GM19372 (cell line): ENCODE results near the gene PREX1.
"Not testable (repeated sequence)": the region's sequence is repeated elsewhere in the genome, so short reads cannot be mapped to it uniquely, and the experiment has no call there.

Experiments used
- ATAC-seq: cut with Tn5 transposase; IDR thresholded peaks from one replicate; pipeline ENCODE4 v1.9.1; 2021; ENCODE audit warnings: mild to moderate bottlenecking, low read depth, moderate library complexity; ENCODE audit not compliant: unreplicated experiment

Gene PREX1

DNA sequence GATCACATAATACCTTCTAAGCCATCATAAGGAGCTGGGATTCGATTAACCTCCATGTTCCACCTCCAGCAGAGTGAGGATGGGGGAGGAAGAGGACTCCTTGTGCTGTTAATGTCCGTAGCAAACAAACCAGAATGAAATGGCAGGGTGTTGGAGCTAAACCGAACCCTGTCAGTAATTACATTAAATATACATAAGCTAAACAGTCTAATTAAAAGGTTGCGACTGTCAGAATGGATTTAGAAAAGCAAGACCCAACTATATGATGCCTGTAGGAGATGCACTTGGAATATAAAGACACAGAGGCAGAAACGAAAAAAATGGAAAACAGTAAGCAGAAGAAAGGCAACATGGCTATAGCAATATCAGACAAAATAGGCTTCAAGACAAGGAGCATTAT lies 13.2 kb downstream of the PREX1 start:
- ATAC-seq = no peak

DNA sequence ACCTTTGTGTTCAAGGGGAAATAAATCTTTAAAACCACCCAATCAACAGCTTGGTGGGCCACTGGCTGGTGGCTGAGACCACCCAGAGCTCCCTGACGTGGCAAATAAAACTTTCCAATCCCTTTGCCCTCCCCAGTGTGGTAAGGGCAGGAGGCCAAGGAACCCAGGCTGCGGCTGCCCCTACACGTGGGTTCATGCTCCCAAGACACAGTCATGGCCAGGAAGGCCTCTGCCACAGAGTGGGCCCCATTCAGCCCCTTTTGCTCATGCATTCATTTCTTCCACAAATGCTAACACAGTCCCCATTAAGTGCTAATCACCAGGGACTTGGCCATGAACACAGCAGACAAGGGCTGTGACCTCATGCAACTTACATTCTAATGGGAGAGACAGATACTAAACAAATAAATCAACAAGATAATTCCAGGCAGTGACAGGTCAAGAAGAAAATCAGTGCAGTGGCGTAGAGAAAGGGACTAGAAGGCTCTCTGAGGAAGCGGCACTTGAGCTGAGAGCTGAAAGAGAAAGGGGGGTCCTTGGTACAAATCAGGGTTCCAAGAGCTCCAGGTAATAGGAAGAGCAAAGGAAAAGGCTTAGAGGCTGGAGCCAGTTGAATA lies 13.8 kb downstream of the PREX1 start:
- no peak for ATAC-seq

DNA sequence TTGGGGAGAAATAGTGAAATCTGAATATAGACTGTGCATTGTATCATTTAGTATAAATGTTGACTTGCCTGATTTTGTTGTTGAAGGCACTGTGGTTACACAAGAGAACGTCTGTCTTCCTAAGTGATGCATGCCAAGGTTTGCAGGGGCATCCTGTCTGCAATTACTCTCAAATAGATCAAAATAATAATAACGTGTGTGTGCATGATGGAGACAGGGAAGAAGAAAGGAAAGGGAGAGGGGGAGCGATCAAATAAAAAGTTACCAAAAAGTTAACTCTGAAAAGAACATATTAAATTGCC lies 14.4 kb downstream of the PREX1 start:
- ATAC-seq = no peak

DNA sequence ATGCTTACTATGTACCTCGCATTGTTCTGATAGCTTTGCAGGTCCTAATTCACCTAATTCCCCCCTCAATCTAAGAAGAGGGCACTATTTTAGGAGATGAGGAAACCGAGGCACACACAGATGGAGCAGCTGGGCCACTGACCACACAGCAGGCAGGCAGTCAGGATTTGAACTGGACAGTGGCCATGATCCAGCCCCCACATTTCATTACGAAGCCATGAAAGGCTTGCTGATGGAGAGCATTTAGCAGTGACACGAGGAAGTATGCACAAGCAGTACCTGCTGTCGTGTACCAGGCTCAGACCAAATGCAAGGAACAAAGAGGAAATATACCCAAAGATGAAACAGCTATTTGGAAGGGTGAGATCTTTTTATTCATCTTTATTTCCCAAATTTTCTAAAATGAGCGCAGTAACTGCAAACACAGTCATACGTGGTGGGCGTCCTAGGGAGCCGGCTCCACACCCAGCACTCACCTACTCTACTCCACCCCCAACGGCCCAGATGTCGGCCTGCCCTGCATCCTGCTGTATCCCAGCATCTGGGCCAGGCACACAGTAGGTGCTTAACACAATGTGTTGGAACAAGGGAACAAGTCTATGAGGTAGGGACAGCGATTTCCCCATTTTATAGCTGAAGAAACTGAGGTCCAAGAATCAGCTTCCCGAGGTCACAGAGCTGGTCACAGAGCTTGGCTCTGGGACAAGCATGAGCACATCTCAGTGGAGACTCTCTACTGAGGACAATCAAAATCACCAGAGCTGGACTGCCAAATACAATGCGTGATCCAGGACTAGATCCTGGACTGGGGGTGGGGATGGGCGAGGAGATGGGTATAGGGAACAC lies 15.0 kb downstream of the PREX1 start:
- no peak for ATAC-seq

DNA sequence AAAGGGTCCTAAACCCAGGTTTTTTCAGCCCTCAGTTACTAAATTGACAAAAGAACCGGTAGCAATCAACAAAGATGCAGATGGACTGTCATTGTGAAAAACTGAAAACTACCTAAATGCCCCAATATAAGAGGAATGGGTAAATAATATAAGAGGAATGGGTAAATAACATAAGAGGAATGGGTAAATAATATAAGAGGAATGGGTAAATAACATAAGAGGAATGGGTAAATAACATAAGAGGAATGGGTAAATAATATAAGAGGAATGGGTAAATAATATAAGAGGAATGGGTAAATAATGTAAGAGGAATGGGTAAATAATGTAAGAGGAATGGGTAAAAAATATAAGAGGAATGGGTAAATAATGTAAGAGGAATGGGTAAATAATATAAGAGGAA lies 15.7 kb downstream of the PREX1 start:
- ATAC-seq = not testable (repeated sequence)

DNA sequence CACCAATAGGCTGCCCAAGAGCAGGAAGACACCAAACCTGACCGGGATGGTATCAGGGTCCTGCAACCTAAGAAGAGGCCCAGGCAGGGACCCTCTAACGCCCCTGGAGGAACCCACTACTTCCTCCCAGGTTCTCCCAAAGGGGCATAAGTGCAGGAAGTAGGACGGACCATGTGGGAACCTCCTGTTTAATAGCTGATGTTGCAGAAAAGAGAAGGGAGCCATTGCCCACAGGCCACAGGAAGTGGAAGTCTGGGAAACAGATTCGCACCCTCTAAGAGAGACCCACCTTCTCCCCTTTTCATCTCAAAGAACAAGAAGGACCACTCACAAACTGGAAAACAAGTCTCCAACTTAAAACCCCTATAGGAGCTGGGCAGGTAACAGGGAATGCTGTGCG lies 18.1 kb downstream of the PREX1 start:
- no peak for ATAC-seq

DNA sequence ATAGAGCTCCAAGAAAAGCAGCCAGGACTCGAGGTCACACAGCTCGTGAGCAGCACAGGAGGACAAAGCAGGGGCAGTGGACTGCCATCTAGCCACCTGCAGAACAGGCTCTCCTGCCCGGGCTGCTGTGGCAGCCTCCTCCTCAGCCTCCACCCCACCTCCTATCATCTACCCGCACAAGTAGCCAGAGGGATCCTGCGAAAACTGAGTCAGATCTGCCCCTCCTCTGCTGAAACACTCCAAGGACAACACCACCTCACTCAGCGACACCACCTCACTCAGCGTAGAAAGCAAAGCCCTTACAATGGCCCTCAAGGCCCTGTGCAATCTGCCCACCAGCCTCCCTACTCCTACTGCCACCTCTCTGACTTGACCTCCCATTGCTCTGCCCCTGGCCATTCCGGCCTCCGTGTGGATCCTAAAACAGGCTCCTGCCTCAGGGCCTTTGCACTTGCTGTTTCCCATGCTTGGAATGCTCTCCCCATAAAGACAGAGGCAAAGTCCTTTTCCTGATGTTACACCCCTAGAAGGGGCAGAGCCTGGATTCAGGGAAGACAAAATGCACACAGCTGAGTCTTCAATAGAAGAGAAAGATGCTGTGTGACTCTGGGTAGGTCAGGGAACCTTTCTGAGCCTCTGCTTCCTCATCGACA lies 19.3 kb downstream of the PREX1 start:
- ATAC-seq = no peak

DNA sequence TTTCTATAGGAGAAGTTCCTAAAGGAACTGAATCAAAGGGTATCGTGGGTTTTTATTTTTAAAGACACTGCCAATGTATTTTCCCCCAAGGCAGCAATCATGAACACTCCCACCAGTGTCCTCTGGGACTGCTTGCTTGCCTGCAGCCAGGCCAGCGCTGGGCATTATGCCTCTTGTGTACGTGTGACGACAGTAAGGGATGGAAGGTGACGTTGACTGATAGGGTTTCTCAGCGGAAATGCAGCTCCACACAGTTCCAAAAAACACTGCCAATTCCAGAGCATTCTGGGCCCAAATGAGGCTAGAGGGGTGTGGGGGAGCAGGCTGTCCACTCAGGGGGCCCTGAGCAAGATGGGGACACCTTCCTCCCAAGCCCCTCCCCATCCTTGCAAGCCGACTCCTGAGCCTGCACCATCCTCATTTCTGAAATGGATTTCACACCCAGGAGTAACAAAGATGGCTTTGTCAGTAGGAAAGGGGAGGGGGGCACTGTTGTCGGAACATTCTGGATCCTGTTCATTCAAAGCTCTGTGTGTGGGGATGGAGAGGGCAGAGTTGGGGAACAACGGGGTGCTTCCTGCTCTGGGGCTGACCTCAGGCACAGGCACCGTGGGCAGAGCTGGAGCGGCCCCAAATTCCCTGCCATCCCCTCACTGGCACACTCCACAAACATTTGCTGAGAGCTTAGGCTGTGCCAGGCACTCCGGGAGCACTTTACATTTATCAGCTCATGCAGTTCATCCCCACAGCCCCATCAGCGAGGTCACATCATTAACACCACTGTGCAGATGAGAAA lies 20.0 kb downstream of the PREX1 start:
- no peak for ATAC-seq

DNA sequence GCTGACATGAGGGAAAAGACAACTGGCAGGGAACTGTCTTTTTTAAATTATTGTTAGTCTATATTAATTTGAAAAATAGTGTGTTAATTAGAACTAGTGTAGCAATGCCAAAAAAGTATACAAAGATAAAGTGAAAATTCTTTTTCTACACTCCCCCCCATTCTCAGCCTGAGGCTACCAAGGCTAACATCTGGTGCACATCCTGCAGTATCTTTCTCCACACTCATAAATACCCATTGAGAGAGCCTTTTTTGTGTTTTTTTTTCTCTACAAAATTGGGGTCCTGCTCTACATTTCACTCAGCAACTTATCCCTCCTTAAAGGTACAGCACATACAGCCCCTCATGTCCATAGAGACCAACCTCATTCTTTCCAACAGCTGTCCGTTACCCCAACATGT lies 20.7 kb downstream of the PREX1 start:
- ATAC-seq = no peak

DNA sequence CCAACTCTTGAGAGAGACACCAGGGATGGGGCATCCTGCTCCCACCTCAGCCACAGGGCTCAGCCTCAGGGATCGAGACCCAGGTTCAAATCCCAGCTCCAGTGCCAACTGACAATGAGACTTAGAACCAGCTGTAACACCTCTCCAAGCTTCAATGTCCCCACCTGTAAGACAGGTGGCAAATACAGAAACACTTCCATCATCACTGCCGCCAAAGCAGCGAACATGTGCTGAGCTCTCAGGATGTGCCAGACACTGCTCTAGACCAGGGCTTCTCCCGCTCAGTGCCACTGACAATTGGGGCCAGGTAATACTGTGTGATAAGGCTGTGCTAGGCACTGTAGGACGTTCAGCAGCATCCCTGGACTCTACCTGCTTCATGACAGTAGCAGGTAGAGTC lies 22.1 kb downstream of the PREX1 start:
- ATAC-seq = no peak

DNA sequence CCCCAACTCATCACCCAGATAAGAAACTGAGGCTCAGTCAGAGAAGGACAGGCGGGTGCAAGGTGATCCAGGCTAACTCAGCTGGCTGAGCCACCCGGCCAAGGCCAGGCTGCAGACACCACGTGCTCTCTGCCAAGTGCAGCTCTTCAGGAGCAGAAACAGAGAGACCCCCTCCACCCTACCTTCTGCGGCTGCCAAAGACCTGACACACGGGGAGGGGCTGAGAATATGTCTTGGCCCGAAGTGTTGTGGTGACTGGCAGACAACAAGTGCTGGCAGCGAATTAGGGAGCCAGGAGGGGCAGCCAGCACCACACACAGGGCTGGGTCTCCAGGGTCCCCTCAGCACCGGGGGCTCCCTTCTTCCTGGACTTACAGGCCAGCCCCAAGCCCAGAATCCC lies 22.5 kb downstream of the PREX1 start:
- ATAC-seq = no peak

DNA sequence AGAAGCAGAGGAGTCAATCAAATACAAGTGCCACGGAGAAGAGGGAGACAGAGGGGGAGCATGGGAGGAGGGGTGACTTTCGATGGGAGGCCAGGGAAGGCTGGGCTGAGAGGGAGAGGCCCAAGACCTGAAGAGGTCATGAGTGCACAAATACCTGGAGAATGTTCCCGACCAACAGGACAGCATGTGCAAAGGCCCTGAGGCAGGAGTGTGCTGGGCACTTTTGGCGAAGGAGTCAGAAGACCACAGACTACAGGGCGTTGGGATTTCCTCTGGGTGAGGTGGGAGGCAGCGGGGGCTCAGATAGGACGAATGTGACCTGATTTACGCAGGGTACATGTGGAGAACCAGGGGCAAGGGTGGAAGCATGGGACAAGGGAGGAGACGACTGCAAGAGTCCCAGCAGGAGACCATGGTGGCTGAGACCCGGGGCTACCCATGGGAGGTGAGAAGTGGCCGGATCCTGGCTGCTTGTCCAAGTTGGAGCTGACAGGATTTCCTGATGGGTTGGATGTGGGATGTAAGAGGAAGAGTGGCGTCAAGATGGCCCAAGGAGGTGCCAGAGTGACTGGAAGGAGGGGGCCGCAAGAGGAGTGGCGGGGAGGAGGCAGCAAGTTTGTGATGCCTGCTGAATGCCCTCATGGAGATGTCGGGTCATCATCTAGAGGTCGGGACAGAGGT lies 23.4 kb downstream of the PREX1 start:
- no peak for ATAC-seq

DNA sequence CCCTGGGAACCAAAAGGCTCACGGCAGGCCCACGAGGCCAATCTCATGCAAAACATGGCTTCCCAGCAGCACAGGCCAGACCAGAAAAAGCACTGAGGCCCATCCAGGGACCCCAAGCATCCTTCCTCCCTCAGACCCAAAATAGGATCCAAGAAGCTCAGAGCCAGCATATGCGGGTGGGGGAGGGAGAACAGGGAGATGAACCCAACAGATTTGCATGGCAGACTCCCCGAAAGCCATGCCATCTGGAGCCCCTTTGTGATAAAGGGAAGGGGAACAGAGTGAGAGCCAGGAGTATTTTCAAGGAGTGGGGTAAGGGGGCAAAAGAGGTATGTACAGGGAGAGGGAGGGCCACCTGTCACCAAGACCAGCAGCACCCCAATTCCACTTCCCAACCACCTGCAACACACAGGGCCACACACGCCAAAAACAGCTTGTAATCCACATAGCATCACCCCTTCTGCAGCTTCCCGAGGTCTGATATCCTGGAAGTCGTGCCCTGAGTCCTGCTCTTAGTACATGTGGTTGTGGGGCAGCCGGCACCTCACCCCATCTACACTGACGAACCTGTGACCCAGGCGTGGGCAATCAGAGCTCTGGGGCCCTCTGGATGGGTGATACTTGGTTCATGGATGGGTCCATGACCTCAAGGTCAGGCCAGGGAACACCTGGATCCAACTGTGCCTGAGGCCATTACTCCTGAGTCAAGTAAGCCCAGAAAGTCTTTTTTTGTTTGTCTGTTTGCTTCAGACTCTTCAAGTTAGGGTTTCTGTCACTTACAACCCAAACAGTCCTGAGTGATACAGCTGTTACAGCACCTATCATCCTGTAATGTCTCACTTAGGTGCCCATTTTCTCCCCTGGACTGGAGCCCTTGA lies 24.4 kb downstream of the PREX1 start:
- no peak for ATAC-seq

DNA sequence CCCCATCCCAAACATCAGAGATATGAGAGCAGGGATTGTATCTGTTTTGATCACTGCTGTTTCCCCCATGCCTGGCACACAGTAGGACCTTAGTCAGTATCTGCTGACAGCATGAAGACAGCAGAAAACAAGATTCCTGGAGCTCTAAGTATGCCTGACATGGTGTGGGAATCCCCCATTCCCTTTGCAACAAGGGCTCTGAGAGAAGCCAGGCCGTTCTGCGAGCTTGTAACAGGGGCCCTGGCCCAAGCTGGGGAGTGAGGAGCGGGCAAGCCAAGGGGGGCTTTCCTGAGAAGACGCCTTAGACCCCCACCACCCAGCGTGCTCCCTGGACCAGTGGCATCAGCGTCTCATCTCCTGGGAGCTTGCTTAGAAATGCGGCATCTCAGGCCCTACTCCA lies 25.2 kb downstream of the PREX1 start:
- no peak for ATAC-seq

DNA sequence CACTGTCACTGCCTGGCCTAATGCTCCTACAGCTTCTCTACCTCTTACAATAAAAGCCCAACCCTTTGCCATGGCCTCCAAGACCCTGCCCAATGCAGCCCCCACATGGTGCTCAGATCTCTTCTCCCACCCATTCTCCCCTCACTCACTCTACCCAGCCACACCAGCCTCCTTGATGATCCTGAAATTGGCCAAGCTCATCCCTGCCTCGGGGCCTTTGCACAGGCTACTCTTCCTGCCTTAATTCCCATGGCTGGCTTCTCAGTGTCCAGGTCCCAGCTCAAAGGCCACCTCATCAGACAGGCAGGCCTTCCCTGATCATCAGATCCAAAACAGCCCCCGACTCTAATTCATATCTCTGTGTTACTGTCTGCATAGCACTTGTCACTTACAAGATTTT lies 25.6 kb downstream of the PREX1 start:
- ATAC-seq = no peak

DNA sequence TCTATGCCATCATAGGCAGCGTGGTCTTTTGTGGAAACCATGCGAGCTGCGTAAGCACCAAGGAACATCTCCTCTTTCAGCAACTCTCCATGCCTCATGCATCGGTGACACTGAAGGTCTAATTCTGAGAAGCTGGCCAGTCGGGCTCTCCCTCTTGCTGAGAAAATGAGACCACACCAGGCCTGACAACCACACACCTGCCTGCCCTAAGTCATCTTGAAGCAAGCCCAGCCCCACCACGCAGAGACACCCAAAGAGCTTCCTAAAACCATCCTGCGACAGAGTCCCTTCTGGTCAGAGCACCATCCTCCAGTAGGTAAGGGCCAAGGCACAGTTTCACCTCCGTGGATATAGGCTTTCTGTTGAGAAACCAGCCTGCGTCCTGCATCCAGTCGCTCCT lies 26.6 kb downstream of the PREX1 start:
- no peak for ATAC-seq

DNA sequence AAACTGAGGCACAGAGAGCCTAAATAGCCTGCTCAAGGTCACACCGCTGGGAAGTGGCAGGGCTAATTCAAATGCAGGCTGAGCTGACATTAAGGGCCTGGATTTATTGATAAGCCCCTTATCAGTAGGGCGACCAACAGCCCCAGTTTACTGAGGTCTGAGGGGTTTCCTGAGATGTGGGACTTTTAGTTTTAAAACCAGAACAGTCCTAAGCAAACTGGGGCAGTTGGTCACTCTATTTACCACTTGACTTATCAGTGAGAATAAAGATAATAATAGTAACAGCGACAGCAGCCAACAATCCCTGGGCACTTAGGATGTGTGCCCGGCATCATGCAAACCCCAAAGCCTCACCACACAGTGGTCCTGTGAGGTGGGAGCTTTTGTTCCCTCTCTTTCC lies 27.6 kb downstream of the PREX1 start:
- ATAC-seq = no peak

DNA sequence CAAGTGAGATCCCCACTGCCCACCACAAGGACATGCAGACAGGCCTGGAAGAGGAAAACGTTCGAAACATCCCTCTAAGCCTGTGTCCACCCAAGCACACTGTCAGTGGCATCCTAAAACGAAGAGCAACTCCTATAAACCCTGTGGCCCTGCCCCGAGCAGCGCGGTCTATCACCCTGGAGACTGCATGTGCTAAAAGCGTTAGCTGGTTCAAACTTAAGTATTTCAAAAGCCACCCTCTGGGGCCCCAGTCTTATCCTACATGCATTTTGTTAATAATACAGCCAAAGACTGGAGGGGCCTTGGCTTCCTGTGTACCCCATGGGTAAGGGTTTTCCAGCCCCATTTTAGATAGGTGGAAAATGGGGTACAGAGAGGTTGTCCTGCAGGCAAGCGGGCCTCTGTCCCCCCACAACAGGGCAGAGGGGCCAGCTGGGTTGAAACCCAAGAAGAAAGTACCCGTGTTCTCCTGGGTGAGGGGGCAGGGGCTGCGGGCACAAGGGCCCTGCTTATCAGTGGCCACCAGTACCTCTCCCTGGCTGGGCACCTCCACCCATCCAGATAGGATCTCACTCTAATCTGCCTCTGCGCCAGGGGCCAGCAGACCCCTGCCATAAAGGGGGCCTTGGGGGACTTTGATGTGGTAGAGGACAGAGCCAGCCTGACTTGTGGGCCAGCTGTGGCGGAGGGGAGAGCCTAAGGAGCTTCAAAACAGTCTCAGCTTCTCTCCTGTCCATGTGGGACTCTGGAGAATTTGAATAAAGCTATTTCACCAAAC lies 28.3 kb downstream of the PREX1 start:
- ATAC-seq = no peak
